Gastrocnemius medialis (tissue), 4 donors: ENCODE results near the gene SPEM1. TPM values are rescaled to one million over a fixed set of nuclear protein-coding genes. Genes with fewer than 3 reads are reported as not detected.
A peak's percentile ranks its signal among the peaks of the same experiment; 100 is the strongest.

ENCODE experiments used
- ATAC-seq, 2 donors: fragments of 150-250 bp; one replicate each; pipeline ENCODE4 v1.9.1; 2016
- DNase-seq, 2 donors: peaks; one replicate each; pipeline ENCODE4 v3.0.0-alpha.2; 2019
- H3K27ac ChIP-seq, 4 donors: fragments of 200-600 bp; sonication (generic); 1 replicate in 1 of 4; 2 replicates in 3 of 4; pipeline ENCODE4 v1.5.1; 2016 to 2018; ENCODE audit warnings: mild to moderate bottlenecking in 2 of 4, moderate library complexity in 1 of 4
- H3K27me3 ChIP-seq, 3 donors: fragments of 200-600 bp; sonication (generic) in 2 of 3; 1 replicate in 1 of 3; 2 replicates in 2 of 3; pipeline versions ENCODE4 v1.5.1 to v1.6.0; 2016 to 2019; ENCODE audit warnings: mild to moderate bottlenecking in 1 of 3, moderate library complexity in 1 of 3
- H3K36me3 ChIP-seq, 2 donors: fragments of 200-600 bp; sonication (generic) in 1 of 2; one replicate each; pipeline ENCODE4 v1.5.1; 2017 to 2018
- H3K4me1 ChIP-seq, 2 donors: fragments of 200-600 bp; sonication (generic) in 1 of 2; one replicate each; pipeline ENCODE4 v1.5.1; 2016 to 2017; ENCODE audit warnings: mild to moderate bottlenecking in 2 of 2
- H3K4me3 ChIP-seq, 4 donors: fragments of 200-600 bp; sonication (generic) in 3 of 4; 1 replicate in 1 of 4; 2 replicates in 3 of 4; pipeline ENCODE4 v1.5.1; 2016 to 2019; ENCODE audit warnings: mild to moderate bottlenecking in 2 of 4
- H3K9me3 ChIP-seq, 3 donors: fragments of 200-600 bp; sonication (generic) in 2 of 3; 1 replicate in 1 of 3; 2 replicates in 2 of 3; pipeline ENCODE4 v1.5.1; 2016 to 2019
- CTCF ChIP-seq, 5 experiments: fragments of 450-650 bp in 3 of 5; fragments of 200-600 bp in 2 of 5; sonication (generic) in 2 of 5; IDR thresholded peaks in 4 of 5; conservative IDR thresholded peaks in 1 of 5; 1 replicate in 4 of 5; 2 replicates in 1 of 5; pipeline ENCODE4 v1.5.1; 2016 to 2019; ENCODE audit warnings: antibody characterized with exemption in 5 of 5, mild to moderate bottlenecking in 3 of 5, moderate library complexity in 3 of 5
- POLR2A ChIP-seq, 2 donors: fragments of 450-650 bp; IDR thresholded peaks; one replicate each; pipeline ENCODE4 v1.6.1; 2017; ENCODE audit warnings: antibody characterized with exemption in 2 of 2, mild to moderate bottlenecking in 2 of 2, moderate library complexity in 2 of 2
- in situ Hi-C, 4 donors: fragments of 200-750 bp; cut with MboI; loops; one replicate each; pipeline versions ENCODE4 v1.15.0 to v1.8.0; 2017; ENCODE audit warnings: low sequenced_read_pairs in 4 of 4
- intact Hi-C: fragments of 100-400 bp; cut with DNase I; formaldehyde crosslinking; loops from one replicate; pipeline ENCODE4 v1.15.1; 2023; ENCODE audit warnings: low total_unique reads
- total RNA-seq, 4 donors: library from RNA; depleted of rRNA; stranded (reverse); fragments of >200 nt; gene quantifications; one replicate each; pipeline versions ENCODE4 v1.1.0 to v1.2.3, GENCODE V29; 2016

Gene SPEM1
- total RNA-seq, 4 donors from 2014 or later, result not detected

DNA sequence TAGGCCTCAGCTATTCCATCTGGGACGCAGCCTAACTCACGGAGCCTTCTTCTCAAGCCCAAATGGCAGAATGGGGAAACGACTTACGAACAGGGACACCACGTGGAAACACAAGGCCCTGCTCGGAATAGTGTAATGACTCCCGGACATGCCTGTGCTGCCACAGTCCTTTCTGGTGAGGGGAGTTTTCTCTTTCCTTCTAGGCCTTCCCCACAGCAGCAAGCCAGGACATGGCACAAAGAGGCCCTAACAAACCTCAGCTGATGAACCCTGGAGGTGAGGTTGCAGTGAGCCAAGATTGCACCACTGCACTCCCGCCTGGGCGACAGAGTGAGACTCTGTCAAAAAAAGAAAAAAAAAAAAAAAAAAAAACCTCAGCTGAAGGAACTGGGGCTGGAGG lies 44.0 kb downstream of the SPEM1 start:
- intact Hi-C loops (no loop called here), in situ Hi-C loops (no loop called here)
- Histone ChIP-seq H3K27me3 (no peaks in the 10 kb centered on the region), H3K27ac (no peak overlapping the region), H3K9me3 (no peaks in the 10 kb centered on the region), H3K36me3 (peaks cover 0 to 31% of the 10 kb centered on the region in 2 donors), H3K4me1 (peaks cover 20 to 25% of the 10 kb centered on the region in 2 donors), H3K4me3 (no peak overlapping the region)
- ATAC-seq, result no peak
- TF ChIP-seq CTCF (IDR thresholded peaks at IDR 0.05 in 4 of 5, conservative IDR thresholded peaks at IDR 0.05 in 1 of 5) (no peak), POLR2A (IDR thresholded peaks at IDR 0.05) (no peak)
- no peak for DNase-seq

DNA sequence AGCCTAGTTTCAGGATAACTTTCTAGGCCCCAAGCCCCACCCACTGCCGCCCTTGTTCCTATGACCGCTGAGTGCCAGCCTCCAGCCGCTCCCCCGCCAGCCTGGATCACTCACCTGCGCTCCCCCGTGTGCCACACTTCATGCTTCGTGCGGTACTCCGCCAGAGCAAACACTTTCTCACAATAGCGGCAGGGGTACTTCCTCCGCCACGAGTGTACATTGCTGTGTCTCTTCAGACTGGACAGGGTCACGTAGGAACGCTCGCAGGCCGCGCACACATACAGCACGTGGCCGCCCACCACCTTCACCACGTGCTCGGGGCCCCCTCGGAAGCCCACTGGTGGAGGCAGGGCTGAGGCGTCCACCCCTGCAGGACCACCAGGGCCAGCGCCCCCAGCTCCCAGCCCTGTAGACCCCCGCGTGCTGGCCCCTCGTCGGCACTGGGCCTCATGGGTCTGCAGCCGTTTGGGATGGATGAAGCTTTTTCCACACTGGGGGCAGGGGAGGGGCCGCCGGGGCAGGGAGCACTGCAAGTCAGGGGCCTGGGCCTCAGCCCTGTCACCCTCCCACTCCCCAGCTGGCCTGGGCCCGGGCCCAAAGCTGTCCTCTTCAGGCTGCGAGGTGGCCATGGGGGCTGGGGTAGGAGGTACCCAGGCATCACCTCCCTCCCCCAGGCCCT lies 45.6 kb downstream of the SPEM1 start:
- Histone ChIP-seq H3K36me3 (peaks cover 0 to 31% of the 10 kb centered on the region in 2 donors), H3K4me3 (no peak overlapping the region), H3K27me3 (no peaks in the 10 kb centered on the region), H3K4me1 (peaks cover 27 to 35% of the 10 kb centered on the region in 2 donors), H3K27ac (peak overlapping the region; percentile 79 to 100 (median 86)), H3K9me3 (no peaks in the 10 kb centered on the region)
- intact Hi-C loops (no loop called here), in situ Hi-C loops (no loop called here)
- DNase-seq, result no peak
- no peak for ATAC-seq
- TF ChIP-seq CTCF (IDR thresholded peaks at IDR 0.05 in 4 of 5, conservative IDR thresholded peaks at IDR 0.05 in 1 of 5), result no peak
- no peak for TF ChIP-seq POLR2A (IDR thresholded peaks at IDR 0.05)

GRCh38 chr17:7466318-7466638 lies 46.2 kb downstream of the SPEM1 start:
- intact Hi-C loops, result no loop called here
- H3K36me3 ChIP-seq, result peaks cover 0 to 31% of the 10 kb centered on the region in 2 donors
- H3K27me3 ChIP-seq, result no peaks in the 10 kb centered on the region
- in situ Hi-C loops, result no loop called here
- ATAC-seq (no peak), DNase-seq (no peak)
- peaks cover 32 to 38% of the 10 kb centered on the region in 2 donors for H3K4me1 ChIP-seq
- H3K9me3 ChIP-seq, result no peaks in the 10 kb centered on the region
- H3K27ac ChIP-seq, result peak overlapping the region; percentile 79 to 100 (median 86)
- H3K4me3 ChIP-seq, result peak overlapping the region in 2 of 4 donors; percentile 9 to 10
- TF ChIP-seq POLR2A (IDR thresholded peaks at IDR 0.05) (no peak), CTCF (IDR thresholded peaks at IDR 0.05 in 4 of 5, conservative IDR thresholded peaks at IDR 0.05 in 1 of 5) (no peak)

- in situ Hi-C loops (no loop called here), intact Hi-C loops (no loop called here)
- Histone ChIP-seq H3K4me3 (peak overlapping the region in 3 of 4 donors; percentile 9 to 17 (median 10)), H3K27me3 (no peaks in the 10 kb centered on the region), H3K4me1 (peaks cover 37 to 42% of the 10 kb centered on the region in 2 donors), H3K27ac (peak overlapping the region; percentile 79 to 100 (median 86)), H3K9me3 (no peaks in the 10 kb centered on the region), H3K36me3 (peaks cover 0 to 31% of the 10 kb centered on the region in 2 donors)
- peak; percentile 42 to 74 for DNase-seq
- ATAC-seq, result peak; percentile 69
- TF ChIP-seq POLR2A (IDR thresholded peaks at IDR 0.05), result peak in 1 of 2 donors; percentile 6
- no peak for TF ChIP-seq CTCF (IDR thresholded peaks at IDR 0.05 in 4 of 5, conservative IDR thresholded peaks at IDR 0.05 in 1 of 5)
These were observed 46.7 kb downstream of the SPEM1 start for GRCh38 chr17:7466639-7467341.
